ENCODE data around the gene WNT7B. TPM values are rescaled to one million over a fixed set of nuclear protein-coding genes. Genes with fewer than 3 reads are reported as not detected.

The WNT7B gene
- total RNA-seq, 1 donor from 2014 or later, result not detected

GRCh38 chr22:45966320-45966894 is 10.6 kb downstream of the WNT7B start:
- no peaks in the 10 kb centered on the region for H3K9me3 ChIP-seq
- H3K4me1 ChIP-seq, result peaks cover 0 to 8% of the 10 kb centered on the region in 2 donors
- peaks cover 5% of the 10 kb centered on the region for H3K27me3 ChIP-seq
- no peak overlapping the region for H3K4me3 ChIP-seq
- no peak overlapping the region for H3K27ac ChIP-seq
- no peak for TF ChIP-seq CTCF (IDR thresholded peaks at IDR 0.05)
- H3K36me3 ChIP-seq, result no peaks in the 10 kb centered on the region
- no peak for DNase-seq (ENCODE audit: low spot score in 2 of 2)
- intact Hi-C loops (cut with DNase I), result no loop called here

- Histone ChIP-seq H3K27me3 (peaks cover 2% of the 10 kb centered on the region), H3K36me3 (no peaks in the 10 kb centered on the region), H3K9me3 (no peaks in the 10 kb centered on the region), H3K4me1 (no peaks in the 10 kb centered on the region), H3K4me3 (no peak overlapping the region), H3K27ac (no peak overlapping the region)
- TF ChIP-seq CTCF (IDR thresholded peaks at IDR 0.05), result no peak
- intact Hi-C loops (cut with DNase I), result no loop called here
- no peak for DNase-seq (ENCODE audit: low spot score in 2 of 2)
Observed at GRCh38 chr22:45965563-45965962, 11.4 kb downstream of the WNT7B start.

DNA sequence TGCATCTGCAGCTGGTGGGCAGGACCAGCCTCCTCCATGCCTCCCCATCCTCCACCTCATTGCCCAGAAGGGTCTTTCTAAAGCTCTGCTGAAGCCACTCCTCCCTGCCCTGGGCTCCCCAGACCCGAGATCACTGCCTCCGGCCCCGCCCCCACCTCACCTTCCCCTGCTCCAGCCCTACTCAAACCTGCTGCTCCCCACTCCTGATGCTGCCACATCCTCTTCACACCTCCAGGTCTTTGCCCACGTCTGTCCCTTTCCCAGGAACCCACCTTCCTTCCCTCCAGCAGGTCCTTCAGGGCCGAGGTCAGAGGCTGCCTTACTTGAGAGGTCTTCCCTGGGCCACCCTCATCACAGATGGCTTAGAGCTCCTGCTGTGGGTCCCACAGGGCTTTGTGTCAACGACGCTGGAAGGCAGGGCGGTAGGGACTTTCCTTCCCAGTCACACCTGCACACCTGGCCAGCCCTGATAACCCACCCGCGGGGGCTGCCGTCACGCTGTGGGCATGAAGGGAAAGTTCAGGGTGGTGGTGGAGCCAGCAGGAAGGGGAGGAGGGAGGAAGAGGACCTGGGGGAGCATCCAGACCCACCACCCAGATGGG is 11.9 kb downstream of the WNT7B start:
- Histone ChIP-seq H3K27me3 (no peaks in the 10 kb centered on the region), H3K36me3 (no peaks in the 10 kb centered on the region), H3K4me1 (no peaks in the 10 kb centered on the region), H3K4me3 (no peak overlapping the region), H3K27ac (no peak overlapping the region), H3K9me3 (no peaks in the 10 kb centered on the region)
- no peak for TF ChIP-seq CTCF (IDR thresholded peaks at IDR 0.05)
- DNase-seq (ENCODE audit: low spot score in 2 of 2), result no peak
- intact Hi-C loops (cut with DNase I), result no loop called here

DNA sequence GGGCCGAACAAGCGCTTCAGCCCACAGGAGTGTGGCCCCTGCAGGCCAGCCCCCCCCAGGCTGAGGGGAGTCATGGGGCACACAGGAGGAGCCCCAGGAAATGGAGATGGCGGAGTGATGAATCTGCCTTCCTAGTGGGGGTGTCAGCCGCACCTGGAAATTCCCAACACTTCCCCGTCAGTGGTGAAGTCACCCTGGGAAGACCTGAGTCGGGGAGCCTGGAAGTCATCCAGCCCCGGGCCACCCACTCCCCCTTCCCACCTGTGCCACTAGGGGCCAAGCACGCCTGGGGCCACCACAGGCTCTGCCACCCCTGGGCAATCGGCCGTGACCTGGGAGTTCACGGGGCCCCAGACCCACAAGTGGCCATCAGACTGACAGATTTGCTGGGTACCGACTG is 12.6 kb downstream of the WNT7B start:
- intact Hi-C loops (cut with DNase I), result no loop called here
- H3K27ac ChIP-seq, result no peak overlapping the region
- H3K4me1 ChIP-seq, result no peaks in the 10 kb centered on the region
- DNase-seq (ENCODE audit: low spot score in 2 of 2), result no peak
- H3K4me3 ChIP-seq, result no peak overlapping the region
- H3K36me3 ChIP-seq, result no peaks in the 10 kb centered on the region
- no peaks in the 10 kb centered on the region for H3K27me3 ChIP-seq
- no peaks in the 10 kb centered on the region for H3K9me3 ChIP-seq
- no peak for TF ChIP-seq CTCF (IDR thresholded peaks at IDR 0.05)

DNA sequence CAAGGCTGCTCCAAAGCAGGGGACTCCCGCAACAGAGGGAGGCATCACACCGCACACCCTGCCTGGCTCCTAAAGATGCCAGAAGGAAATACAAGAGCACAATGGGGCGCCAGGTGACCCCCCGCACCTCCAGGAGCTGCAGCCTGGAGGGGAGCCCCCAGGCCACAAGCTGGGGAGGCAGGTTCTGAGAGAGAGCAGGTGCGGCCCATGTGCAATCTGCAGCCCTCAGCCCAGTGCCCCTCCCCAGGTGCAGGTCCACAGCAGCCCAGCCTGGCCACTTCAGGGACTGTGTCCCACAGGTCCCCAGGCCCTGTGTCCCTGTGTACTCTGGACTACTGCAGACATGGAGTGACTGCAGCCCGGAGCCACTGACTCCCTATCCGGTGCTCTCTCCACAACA is 13.1 kb downstream of the WNT7B start:
- Histone ChIP-seq H3K27ac (no peak overlapping the region), H3K4me1 (no peaks in the 10 kb centered on the region), H3K27me3 (no peaks in the 10 kb centered on the region), H3K4me3 (no peak overlapping the region), H3K9me3 (no peaks in the 10 kb centered on the region), H3K36me3 (no peaks in the 10 kb centered on the region)
- no peak for DNase-seq (ENCODE audit: low spot score in 2 of 2)
- TF ChIP-seq CTCF (IDR thresholded peaks at IDR 0.05), result no peak
- intact Hi-C loops (cut with DNase I), result no loop called here
